GM21528 (cell line): Measurements from ENCODE around the gene NLRP4.

Experiments
- ATAC-seq: cut with Tn5 transposase; IDR thresholded peaks from one replicate; pipeline ENCODE4 v1.9.1; 2021; ENCODE audit warnings: mild to moderate bottlenecking, moderate library complexity; ENCODE audit not compliant: unreplicated experiment, low FRiP score

Gene NLRP4, protein sequence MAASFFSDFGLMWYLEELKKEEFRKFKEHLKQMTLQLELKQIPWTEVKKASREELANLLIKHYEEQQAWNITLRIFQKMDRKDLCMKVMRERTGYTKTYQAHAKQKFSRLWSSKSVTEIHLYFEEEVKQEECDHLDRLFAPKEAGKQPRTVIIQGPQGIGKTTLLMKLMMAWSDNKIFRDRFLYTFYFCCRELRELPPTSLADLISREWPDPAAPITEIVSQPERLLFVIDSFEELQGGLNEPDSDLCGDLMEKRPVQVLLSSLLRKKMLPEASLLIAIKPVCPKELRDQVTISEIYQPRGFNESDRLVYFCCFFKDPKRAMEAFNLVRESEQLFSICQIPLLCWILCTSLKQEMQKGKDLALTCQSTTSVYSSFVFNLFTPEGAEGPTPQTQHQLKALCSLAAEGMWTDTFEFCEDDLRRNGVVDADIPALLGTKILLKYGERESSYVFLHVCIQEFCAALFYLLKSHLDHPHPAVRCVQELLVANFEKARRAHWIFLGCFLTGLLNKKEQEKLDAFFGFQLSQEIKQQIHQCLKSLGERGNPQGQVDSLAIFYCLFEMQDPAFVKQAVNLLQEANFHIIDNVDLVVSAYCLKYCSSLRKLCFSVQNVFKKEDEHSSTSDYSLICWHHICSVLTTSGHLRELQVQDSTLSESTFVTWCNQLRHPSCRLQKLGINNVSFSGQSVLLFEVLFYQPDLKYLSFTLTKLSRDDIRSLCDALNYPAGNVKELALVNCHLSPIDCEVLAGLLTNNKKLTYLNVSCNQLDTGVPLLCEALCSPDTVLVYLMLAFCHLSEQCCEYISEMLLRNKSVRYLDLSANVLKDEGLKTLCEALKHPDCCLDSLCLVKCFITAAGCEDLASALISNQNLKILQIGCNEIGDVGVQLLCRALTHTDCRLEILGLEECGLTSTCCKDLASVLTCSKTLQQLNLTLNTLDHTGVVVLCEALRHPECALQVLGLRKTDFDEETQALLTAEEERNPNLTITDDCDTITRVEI

GRCh38 chr19:55836340-55836739 is at the start of gene NLRP4:
Gene NLRP4 (plus strand): TSS chr19:55836540. CDS start chr19:55852081, 15,541 bp downstream.
- no peak for ATAC-seq

- ATAC-seq: no peak
Observed at GRCh38 chr19:55795021-55795420, 41.3 kb upstream of the NLRP4 start.

DNA sequence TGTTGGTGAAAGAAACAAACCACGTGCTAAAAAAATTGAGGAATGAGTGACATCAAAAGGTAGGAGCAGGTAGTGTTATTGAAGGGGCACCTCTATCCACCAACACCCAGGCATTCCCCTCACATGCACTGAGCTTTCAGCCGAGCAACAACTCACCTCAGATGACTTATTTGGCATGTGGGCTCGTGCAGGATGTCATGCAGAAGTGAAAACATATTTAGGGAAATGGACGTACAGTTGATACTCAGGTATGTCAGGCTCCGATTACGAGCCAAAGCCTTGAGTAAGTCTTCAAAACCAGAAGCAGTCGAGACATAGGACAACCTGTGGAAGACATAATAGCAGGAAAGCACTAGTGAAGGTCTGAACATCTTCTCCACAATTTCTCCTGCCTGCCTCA is 34.9 kb upstream of the NLRP4 start:
- ATAC-seq: no peak

- ATAC-seq: no peak
Observed at GRCh38 chr19:55802281-55802680, 34.1 kb upstream of the NLRP4 start.

DNA sequence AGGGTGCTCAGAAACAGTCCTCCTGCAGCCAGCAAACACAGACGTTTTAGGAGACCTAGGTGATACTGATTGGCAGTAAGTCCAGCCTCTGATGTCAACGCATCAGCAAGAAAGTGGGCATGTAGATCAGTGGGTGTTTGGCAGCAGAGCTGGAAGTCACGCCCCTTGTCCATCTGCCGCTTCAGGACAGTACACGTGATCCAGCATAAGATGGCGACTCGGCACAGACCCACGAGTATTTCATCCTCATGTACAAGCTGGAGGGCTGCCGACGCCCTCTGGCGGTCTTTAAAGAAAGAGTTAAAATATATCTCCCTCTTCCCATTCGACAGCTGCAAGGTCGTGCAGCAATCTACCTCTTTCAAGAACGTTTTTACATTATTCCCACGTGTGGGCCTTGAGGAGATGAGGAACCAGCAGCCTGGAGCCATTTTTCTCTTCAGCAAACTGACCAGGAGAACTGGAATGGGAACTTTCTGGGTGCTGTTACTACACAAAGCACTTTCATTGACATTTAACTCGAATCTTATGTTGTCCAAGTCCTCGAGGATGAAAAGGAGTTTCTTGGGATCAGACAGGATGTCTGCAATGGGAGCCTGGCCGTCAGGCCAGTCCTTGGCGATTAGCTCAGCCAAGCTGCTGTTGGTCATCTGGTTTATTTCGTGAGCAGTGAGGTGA is 26.8 kb upstream of the NLRP4 start:
- no peak for ATAC-seq

DNA sequence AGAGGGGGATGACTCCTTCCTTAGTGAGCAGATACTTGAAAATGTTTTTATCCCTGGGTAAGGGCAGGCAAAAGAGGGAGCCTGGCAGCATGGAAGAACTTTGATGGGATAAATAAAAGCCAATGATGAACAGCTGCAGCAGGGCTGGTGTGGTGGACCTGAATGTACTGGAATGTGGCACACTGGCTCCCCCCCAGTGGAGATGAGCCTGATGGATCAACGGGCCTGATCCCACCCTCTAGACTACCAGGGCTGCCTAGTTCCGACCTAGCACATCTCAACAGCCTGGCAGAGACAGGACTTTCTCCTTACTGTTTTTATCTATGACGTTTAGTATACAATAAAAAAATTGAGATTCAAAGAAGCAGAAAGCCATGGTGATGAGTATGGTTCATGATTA is 25.0 kb upstream of the NLRP4 start:
- no peak for ATAC-seq

DNA sequence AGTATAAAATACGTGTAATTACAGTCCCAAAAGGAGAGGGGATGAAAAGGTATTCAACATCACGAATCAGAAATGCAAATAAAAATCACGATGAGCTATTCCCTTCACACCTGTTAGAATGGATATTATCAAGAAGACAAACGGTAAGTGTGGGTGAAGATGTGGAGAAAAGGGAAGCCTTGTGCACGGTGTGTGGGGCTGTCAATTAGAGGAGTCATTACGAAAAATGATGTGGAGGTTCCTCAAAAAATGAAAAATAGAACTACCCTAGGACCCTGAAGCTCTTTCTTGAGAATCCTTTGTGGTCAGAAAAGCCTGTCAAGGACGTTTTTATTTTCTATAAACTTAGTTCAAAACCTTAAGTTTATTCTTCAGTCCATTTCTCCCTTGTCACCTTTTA is 23.9 kb upstream of the NLRP4 start:
- no peak for ATAC-seq

- ATAC-seq: no peak
Observed at GRCh38 chr19:55813906-55814305, 22.4 kb upstream of the NLRP4 start.

DNA sequence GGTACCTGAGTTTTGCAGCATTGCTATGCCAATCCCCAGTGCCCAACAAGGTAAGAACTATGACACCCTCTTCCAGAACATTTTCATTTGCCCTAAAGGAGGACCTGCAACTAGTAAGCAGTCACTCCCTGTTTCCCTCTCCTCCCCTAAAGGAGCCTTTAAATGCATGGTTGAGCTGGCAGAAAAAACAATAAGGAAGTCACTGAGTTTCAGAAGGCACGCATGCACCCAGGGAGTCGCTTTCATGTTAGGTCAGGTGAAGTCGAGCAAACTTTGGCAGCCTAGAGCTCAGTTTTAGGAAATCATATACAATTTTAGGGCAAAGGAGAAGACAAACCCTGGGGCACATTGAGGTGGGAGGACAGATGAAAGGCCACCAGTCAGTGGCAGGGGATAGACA is 16.3 kb upstream of the NLRP4 start:
- ATAC-seq: no peak

DNA sequence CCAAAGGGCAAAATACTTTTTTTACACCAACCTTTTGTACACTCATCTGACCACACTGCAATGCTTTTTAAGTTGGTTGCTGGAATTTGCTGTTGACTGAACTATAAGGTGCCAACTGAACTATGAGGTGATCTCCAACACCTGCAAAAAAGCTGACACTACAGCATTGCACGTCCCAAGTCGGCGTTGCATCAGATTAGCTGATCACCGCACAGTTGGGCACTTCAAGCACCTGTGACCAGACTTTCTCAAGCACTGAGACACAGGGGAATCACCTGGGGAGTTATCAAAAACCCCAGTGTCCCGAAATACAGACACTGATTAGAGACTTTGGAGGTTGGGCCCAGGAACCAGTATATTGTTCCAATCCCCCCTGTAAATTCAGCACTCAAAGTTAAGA is 5.7 kb upstream of the NLRP4 start:
- no peak for ATAC-seq

DNA sequence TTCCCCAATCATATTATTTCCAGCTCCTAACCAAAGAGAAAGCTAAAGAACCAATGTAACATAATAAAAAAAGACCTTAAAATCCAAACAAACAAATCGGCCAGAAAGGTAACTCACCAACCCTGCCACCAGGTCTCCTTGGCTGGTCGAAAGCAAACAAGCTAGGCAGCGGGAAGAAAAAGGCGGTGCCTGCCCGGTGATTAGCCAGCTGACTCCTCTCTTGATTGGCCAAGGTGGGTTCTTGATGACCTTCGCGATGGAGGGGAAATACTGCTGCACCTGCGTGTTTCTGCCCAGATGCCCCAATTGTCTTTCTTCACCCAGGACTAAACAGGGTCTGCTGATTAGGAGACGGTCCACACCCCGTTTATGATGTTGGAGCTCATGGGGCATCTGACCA is 4.5 kb upstream of the NLRP4 start, which contains the start of gene NLRP11:
Gene NLRP11 (minus strand): TSS at position 154 of the 400 bp plus-strand sequence. CDS start 13,825 bp downstream, outside the sequence.
- no peak for ATAC-seq

DNA sequence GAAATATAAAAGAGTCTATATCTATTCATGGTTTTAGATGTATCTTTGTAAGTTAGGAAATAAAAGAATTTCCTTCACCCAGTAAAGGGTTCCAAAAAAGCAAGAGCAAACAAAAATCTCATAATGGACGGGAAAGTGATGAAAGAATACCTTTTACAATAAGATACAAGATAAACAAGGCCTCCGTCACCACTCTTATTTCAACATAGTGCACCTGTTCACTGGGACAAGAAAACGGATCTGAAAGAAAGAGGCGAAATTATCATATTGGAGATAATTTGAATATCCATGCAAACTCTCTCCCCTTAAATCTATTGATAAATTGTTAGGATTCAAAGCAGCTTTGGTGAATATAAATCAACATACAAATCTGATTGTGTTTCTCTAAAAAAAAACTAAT is 3.7 kb upstream of the NLRP4 start:
- no peak for ATAC-seq

DNA sequence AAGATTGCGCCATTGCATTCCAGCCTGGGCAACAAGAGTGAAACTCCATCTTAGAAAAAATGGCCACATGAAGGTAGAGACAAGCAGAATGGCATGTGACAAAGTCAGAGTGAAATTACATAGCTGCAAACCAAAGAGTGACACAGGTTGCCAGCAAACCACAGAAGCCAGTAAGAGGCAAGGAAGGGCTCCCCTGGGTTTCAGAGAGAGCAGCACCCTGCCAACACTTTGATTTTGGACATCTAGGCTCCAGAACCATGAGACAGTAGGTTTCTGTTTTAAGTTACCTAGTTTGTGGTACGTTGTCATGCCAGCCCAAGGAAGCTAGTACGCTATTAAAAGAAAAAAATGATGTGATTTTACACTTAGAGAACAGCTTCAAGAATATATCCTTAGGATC is 1.9 kb downstream of the NLRP4 start:
- ATAC-seq: no peak

DNA sequence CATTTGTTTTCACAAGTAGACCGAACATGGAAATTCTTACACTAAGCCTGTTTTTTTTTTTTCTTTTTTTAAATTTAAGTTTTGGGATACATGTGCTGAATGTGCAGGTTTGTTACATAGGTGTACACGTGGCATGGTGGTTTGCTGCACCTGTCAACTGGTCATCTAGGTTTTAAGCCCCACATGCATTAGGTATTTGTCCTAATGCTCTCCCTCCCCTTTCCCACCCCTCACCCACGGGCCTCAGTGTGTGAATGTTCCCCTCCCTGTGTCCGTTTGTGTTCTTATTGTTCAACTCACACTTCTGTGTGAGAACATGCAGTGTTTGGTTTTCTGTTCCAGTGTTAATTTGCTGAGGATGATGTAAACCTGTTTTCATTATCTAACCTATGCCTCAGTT is 2.6 kb downstream of the NLRP4 start:
- ATAC-seq: no peak

- ATAC-seq: no peak
Observed at GRCh38 chr19:55855160-55855559, 18.8 kb downstream of the NLRP4 start.

DNA sequence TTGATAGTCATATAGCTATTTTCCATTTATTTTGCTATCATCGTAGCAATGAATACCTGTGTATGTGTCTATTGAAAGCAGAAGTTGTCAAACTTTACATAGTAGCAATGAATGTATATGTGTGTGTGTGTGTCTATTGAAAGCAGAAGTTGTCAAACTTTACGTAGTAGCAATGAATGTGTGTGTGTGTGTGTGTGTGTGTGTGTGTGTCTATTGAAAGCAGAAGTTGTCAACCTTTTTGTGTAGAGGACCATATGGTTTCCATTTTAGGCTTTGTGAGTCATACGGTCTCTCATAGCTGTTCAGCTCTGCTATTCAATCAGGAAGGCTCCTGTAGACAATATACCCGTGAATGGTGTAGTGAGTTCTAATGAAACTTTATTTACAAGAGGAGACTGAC is 20.8 kb downstream of the NLRP4 start:
- no peak for ATAC-seq

- ATAC-seq: no peak
Observed at GRCh38 chr19:55857974-55858373, 21.6 kb downstream of the NLRP4 start.

GRCh38 chr19:55858401-55858800 is 22.1 kb downstream of the NLRP4 start:
- no peak for ATAC-seq

DNA sequence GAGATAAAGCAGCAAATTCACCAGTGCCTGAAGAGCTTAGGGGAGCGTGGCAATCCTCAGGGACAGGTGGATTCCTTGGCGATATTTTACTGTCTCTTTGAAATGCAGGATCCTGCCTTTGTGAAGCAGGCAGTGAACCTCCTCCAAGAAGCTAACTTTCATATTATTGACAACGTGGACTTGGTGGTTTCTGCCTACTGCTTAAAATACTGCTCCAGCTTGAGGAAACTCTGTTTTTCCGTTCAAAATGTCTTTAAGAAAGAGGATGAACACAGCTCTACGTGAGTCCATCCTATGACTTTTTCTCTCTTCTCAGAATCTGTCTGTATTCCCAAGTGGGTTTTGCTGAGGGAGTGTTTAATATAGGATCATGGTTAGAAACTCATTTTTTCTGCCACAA is 22.6 kb downstream of the NLRP4 start:
- no peak for ATAC-seq

GRCh38 chr19:55866521-55866920 is 30.2 kb downstream of the NLRP4 start:
- ATAC-seq: no peak

- ATAC-seq: no peak
Observed at GRCh38 chr19:55867101-55867500, 30.8 kb downstream of the NLRP4 start.
